Thymus (tissue), 11 donors: ENCODE results near the gene PRSS12. TPM values are rescaled to one million over a fixed set of nuclear protein-coding genes. Genes with fewer than 3 reads are reported as not detected.

Experiments used
- DNase-seq, 9 donors: peaks; one replicate each; pipeline ENCODE4 v3.0.0-alpha.2; 2013; ENCODE audit warnings: low spot score in 9 of 9, low read depth in 6 of 9, missing footprints in 1 of 9
- H3K27ac ChIP-seq, 2 donors: one replicate each; pipeline ENCODE4 v1.5.1; 2013; ENCODE audit warnings: control low read depth in 1 of 2, low read depth in 1 of 2, low read length in 1 of 2, mild to moderate bottlenecking in 1 of 2, moderate library complexity in 1 of 2
- H3K27me3 ChIP-seq, 2 donors: one replicate each; pipeline ENCODE4 v1.5.1; 2013; ENCODE audit warnings: low read length in 1 of 2; ENCODE audit not compliant: control insufficient read depth in 2 of 2, insufficient read depth in 1 of 2
- H3K36me3 ChIP-seq, 2 donors: one replicate each; pipeline ENCODE4 v1.5.1; 2013; ENCODE audit warnings: low read length in 1 of 2, mild to moderate bottlenecking in 1 of 2, moderate library complexity in 1 of 2; ENCODE audit not compliant: control insufficient read depth in 2 of 2, insufficient read depth in 2 of 2
- H3K4me1 ChIP-seq, 2 donors: one replicate each; pipeline ENCODE4 v1.5.1; 2013; ENCODE audit warnings: low read length in 2 of 2; ENCODE audit not compliant: control insufficient read depth in 2 of 2, insufficient read depth in 2 of 2
- H3K4me3 ChIP-seq, 2 donors: one replicate each; pipeline ENCODE4 v1.5.1; 2013; ENCODE audit warnings: low read length in 2 of 2, control low read depth in 1 of 2, mild to moderate bottlenecking in 1 of 2
- H3K9me3 ChIP-seq, 2 donors: one replicate each; pipeline ENCODE4 v1.5.1; 2013; ENCODE audit warnings: low read length in 1 of 2, mild to moderate bottlenecking in 1 of 2; ENCODE audit not compliant: control insufficient read depth in 2 of 2, insufficient read depth in 1 of 2
- WGBS: extraction: QIAGEN DNeasy Blood & Tissue Kit; methylation state at CpG from one replicate; pipeline ENCODE4 v1.1.7; 2013; 5-methylcytosine and 5-hydroxymethylcytosine counted together
- polyA plus RNA-seq: library from polyadenylated mRNA; stranded (reverse); fragments of 200-250 nt; gene quantifications from one replicate; pipeline ENCODE4 v1.2.3, GENCODE V29; 2013
- total RNA-seq: library from RNA; stranded (reverse); fragments of 120-200 nt; gene quantifications from one replicate; pipeline ENCODE4 v1.2.4, GENCODE V29; 2013
- donor health status: healthy.

PRSS12 gene
- total and polyA plus RNA-seq, 2 donors, result 1.5 to 3.3 TPM

DNA sequence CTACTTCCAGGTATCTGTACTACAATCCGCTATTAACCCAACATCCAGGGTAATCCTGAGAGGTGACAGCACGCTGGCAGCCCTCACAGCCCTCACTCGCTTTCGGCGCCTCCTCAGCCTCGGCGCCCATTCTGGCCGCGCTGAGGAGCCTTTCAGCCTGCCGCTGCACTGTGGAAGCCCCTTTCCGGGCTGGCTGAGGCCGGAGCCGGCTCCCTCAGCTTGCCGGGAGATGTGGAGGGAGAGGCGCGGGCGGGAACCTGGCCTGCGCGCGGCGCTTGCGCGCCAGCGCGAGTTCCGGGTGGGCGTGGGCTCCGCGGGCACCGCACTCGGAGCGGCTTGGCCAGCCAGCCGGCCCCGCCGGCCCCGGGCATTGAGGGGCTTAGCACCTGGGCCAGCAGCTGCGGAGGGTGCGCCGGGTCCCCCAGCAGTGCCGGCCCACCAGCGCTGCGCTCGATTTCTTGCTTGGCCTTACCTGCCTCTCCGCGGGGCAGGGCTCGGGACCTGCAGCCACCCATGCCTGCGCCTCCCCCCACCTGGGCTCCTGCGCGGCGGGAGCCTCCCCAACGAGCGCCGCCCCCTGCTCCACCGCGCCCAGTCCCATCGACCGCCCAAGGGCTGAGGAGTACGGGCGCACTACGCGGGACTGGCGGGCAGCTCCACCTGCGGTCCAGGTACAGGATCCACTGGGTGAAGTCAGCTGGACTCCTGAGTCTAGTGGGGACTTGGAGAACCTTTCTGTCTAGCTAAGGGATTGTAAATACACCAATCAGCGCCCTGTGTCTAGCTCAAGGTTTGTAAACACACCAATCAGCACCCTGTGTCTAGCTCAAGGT is 87.3 kb downstream of the PRSS12 start:
- DNase-seq, result peak in 3 of 9 donors; percentile 18 to 49 (median 40)
- H3K4me3 ChIP-seq, result peak overlapping the region; percentile 43 to 54
- no peaks in the 10 kb centered on the region for H3K36me3 ChIP-seq
- H3K27ac ChIP-seq, result no peak overlapping the region
- no peaks in the 10 kb centered on the region for H3K9me3 ChIP-seq
- WGBS, result 30% methylated on average over 64 of the region's 64 CpGs
- H3K4me1 ChIP-seq, result peaks cover 0 to 2% of the 10 kb centered on the region in 2 donors
- H3K27me3 ChIP-seq, result no peaks in the 10 kb centered on the region

DNA sequence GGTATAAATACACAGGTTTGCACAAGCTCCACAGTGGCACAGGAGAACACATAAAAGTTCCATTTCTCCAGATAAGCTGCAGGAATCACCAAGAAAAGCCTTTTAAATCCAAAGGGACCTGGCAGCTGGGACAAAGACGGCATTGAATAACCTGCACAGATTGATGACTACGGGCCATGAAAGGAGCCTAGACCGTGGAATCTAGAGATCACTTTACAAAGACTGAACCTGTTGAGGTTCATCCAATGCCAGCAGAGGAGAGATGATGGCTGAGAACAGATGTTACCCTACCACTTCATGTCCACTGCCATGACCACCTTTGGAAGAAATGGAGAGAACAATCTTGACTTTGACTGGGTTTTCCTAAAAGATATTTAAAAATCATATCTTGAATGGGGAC is 88.7 kb downstream of the PRSS12 start:
- Histone ChIP-seq H3K36me3 (no peaks in the 10 kb centered on the region), H3K27me3 (no peaks in the 10 kb centered on the region), H3K9me3 (no peaks in the 10 kb centered on the region), H3K4me3 (no peak overlapping the region), H3K27ac (no peak overlapping the region), H3K4me1 (peaks cover 0 to 2% of the 10 kb centered on the region in 2 donors)
- no peak for DNase-seq
- 97% methylated on average over 3 of the region's 3 CpGs for WGBS

DNA sequence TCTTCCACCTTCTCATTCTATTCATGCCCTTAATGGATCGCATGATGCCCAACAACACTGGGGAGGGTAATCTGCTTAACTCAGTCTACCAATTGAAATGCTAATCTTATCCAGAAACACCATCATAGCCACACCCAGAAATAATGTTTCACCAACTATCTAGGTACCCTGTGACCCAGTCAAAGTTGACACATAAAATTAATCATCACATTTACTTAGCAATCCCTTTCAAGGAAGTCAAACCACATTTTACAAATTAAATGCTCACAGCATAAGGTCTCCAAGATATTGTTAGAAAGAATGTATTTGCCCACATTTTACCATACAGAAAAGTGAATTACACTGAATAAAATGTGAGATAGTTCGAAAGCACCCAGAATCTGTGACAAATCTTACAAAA is 92.5 kb downstream of the PRSS12 start:
- no peaks in the 10 kb centered on the region for H3K9me3 ChIP-seq
- no peak overlapping the region for H3K4me3 ChIP-seq
- 97% methylated on average over 2 of the region's 2 CpGs for WGBS
- no peaks in the 10 kb centered on the region for H3K27me3 ChIP-seq
- DNase-seq, result no peak
- no peak overlapping the region for H3K27ac ChIP-seq
- H3K36me3 ChIP-seq, result no peaks in the 10 kb centered on the region
- H3K4me1 ChIP-seq, result peaks cover 0 to 1% of the 10 kb centered on the region in 2 donors

DNA sequence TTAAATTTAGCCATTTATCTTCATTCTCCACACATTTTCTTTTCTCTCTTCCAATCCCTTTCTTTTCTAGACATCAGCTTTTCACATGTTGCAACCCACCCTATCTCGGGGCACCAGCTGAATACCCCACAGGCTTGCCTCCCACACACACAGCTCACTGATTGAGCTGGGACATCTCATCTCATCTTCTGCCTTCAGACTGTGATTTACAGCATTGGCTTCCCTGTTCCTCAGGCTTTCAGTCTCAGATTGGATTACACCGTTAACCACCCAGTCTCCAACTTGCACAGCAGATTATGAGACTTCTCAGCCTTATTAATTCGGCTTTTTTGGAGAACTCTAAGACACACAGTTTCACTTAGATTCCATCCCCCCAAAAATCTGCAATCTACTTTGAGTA is 93.7 kb downstream of the PRSS12 start:
- no peaks in the 10 kb centered on the region for H3K9me3 ChIP-seq
- H3K27me3 ChIP-seq, result no peaks in the 10 kb centered on the region
- H3K4me1 ChIP-seq, result no peaks in the 10 kb centered on the region
- WGBS, result 97% methylated on average over 3 of the region's 3 CpGs
- no peak overlapping the region for H3K27ac ChIP-seq
- no peak for DNase-seq
- no peaks in the 10 kb centered on the region for H3K36me3 ChIP-seq
- no peak overlapping the region for H3K4me3 ChIP-seq

DNA sequence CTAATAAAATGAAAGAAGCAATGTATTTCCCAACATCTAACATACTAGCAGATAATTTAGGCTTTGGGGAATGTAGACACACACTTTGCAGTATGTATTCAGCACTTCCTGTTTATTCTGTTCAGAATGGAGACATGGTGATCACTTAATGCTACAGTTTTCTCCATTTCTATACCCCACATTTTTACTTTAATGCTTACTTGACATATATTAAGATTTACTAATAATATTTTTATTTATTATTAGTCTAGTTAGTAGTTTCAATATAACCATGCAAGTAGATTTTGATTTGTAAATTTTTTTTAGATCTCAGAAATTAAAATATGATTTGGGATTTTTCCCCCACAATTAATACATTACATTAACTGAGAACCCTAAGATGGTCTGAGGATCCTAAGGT is 98.4 kb downstream of the PRSS12 start:
- Histone ChIP-seq H3K27ac (no peak overlapping the region), H3K4me1 (no peaks in the 10 kb centered on the region), H3K9me3 (no peaks in the 10 kb centered on the region), H3K4me3 (no peak overlapping the region), H3K36me3 (no peaks in the 10 kb centered on the region), H3K27me3 (no peaks in the 10 kb centered on the region)
- DNase-seq, result no peak

DNA sequence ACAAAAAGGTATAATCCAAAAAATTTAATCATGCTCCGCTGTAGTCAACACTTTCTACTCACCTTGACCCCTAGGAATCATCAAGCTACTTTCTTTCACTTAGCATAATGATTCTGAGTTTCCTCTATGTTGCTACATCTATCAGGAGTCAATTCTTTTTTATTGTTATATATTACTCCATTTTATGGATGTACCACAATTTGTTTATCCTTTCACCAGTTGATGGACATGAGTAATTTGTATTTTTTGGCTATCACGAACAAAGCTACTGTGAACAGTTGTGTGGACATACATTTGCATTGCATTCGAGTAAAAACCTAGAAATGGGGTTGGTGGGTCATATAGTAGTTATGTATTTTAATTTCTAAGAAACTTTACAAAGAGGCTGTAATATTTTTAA is 102.9 kb downstream of the PRSS12 start:
- Histone ChIP-seq H3K4me1 (no peaks in the 10 kb centered on the region), H3K27me3 (no peaks in the 10 kb centered on the region), H3K27ac (no peak overlapping the region), H3K4me3 (no peak overlapping the region), H3K36me3 (no peaks in the 10 kb centered on the region), H3K9me3 (no peaks in the 10 kb centered on the region)
- DNase-seq, result no peak
- WGBS, result 97% methylated on average over 3 of the region's 3 CpGs

DNA sequence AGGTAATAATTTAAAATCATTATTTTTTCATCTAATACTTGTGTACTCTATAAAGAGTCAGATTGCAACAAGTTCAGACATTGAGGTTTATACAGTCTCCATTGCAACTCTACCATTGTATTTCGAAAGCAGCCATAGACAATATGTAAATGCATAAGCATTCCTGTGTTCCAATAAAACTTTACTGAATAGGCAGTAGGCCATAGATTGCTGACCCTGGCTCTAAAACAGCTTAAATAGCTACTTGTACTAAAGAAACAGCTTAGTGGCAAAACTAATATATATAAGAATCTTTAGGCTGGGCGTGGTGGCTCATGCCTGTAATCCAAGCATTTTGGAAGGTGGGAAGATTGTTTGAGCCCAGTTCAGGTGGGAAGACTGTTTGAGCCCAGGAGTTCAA is 115.3 kb downstream of the PRSS12 start:
- Histone ChIP-seq H3K9me3 (no peaks in the 10 kb centered on the region), H3K4me1 (no peaks in the 10 kb centered on the region), H3K4me3 (no peak overlapping the region), H3K27ac (no peak overlapping the region), H3K36me3 (no peaks in the 10 kb centered on the region), H3K27me3 (no peaks in the 10 kb centered on the region)
- 97% methylated on average over 2 of the region's 2 CpGs for WGBS
- DNase-seq, result no peak

DNA sequence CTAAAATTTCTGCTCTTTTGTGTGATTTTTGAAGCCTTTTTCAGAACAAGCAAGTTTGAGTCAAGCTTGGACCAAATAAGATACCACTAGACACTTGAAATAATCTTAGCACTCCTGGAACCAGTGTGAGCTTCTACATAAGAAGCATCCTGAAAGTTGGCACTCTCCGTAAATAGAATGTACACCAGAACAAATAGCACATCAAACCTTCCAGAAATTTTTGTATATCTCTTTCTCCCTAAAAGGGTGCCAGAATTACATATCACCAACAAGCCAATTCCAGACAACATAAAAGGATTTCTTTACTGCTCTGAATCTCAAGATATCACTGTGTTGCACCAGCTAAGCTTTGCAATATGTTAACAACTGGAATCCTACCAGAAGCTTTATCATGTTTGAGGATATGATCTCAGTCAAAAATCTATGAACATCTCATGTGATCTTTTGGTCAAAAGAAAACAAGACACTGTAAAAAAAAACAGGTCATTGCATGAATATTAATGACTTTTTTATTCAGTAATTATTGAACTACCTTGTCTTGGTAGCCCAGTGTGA is 117.2 kb downstream of the PRSS12 start:
- DNase-seq, result no peak
- Histone ChIP-seq H3K36me3 (no peaks in the 10 kb centered on the region), H3K4me3 (no peak overlapping the region), H3K9me3 (no peaks in the 10 kb centered on the region), H3K27ac (no peak overlapping the region), H3K4me1 (no peaks in the 10 kb centered on the region), H3K27me3 (no peaks in the 10 kb centered on the region)
- 100% methylated on average over 1 of the region's 1 CpG for WGBS
